Brain microvascular endothelial cell (primary cell): ENCODE results near the gene KCNA2.

Experiments
- DNase-seq: peaks from one replicate; pipeline ENCODE4 v3.0.0-alpha.2; 2020
- H3K27ac ChIP-seq: fragments of 250-450 bp; sonication (Bioruptor Pico); 2 replicates; pipeline ENCODE4 v1.5.1; 2020; ENCODE audit warnings: mild to moderate bottlenecking, moderate library complexity
- H3K27me3 ChIP-seq: fragments of 250-450 bp; sonication (Bioruptor Pico); replicated peaks from 2 replicates; pipeline ENCODE4 v1.5.1; 2020; ENCODE audit warnings: mild to moderate bottlenecking
- H3K36me3 ChIP-seq: fragments of 250-450 bp; sonication (Bioruptor Pico); replicated peaks from 2 replicates; pipeline ENCODE4 v1.5.1; 2020; ENCODE audit warnings: mild to moderate bottlenecking
- H3K4me3 ChIP-seq: 2 replicates; pipeline ENCODE4 v1.5.1; 2011; ENCODE audit warnings: low read depth, mild to moderate bottlenecking, control low read depth, low read length, moderate library complexity
- CTCF ChIP-seq: IDR thresholded peaks from 2 replicates; pipeline ENCODE4 v1.5.1; 2011; ENCODE audit warnings: low read depth, mild to moderate bottlenecking, moderate library complexity, low read length, control low read depth, inconsistent platforms; ENCODE audit errors: missing control alignments
- in situ Hi-C: cut with HindIII; loops from 2 replicates; pipeline ENCODE4 v1.10.0; 2017; ENCODE audit warnings: low sequenced_read_pairs, low pct_ligation_motif_present

The KCNA2 gene

GRCh38 chr1:110616587-110616986 is 10.4 kb upstream of the KCNA2 start:
- Histone ChIP-seq H3K27ac (no peak overlapping the region), H3K4me3 (no peak overlapping the region), H3K36me3 (no peaks in the 10 kb centered on the region), H3K27me3 (peaks cover 3% of the 10 kb centered on the region)
- peak; percentile 33 for DNase-seq
- in situ Hi-C loops: no loop called here
- no peak for TF ChIP-seq CTCF

DNA sequence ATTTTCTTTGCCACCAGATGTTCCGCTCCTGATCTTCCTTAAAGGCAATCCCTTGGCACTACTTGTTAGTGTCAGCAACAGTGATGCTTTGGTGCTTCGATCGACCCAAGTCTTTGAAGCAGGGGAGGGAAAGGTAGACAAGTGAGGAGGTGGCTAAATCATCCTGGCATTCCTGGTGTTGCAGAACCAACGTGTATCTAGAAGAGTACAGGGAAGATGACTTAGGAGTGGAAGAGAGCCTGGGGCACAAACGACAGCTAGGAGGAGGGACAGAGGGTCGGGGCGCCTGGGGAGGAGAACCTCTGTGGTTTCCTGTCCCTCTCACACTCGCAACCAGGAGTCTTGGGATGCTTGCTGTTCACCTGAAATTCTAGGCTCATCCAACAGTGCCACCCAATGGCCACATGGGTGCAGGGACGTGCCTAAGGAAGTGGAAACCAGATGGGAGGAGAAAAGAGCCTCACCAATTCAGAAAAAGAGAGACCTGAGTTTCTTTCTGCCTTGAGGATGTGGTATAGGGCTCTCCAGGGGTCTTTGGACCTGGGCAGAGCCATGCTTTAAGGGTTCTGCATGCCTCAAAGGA is 9.5 kb upstream of the KCNA2 start:
- Histone ChIP-seq H3K27ac (no peak overlapping the region), H3K36me3 (no peaks in the 10 kb centered on the region), H3K27me3 (peaks cover 3% of the 10 kb centered on the region), H3K4me3 (no peak overlapping the region)
- peak; percentile 53 for DNase-seq
- TF ChIP-seq CTCF: peak; percentile 85
- in situ Hi-C loops: no loop called here

DNA sequence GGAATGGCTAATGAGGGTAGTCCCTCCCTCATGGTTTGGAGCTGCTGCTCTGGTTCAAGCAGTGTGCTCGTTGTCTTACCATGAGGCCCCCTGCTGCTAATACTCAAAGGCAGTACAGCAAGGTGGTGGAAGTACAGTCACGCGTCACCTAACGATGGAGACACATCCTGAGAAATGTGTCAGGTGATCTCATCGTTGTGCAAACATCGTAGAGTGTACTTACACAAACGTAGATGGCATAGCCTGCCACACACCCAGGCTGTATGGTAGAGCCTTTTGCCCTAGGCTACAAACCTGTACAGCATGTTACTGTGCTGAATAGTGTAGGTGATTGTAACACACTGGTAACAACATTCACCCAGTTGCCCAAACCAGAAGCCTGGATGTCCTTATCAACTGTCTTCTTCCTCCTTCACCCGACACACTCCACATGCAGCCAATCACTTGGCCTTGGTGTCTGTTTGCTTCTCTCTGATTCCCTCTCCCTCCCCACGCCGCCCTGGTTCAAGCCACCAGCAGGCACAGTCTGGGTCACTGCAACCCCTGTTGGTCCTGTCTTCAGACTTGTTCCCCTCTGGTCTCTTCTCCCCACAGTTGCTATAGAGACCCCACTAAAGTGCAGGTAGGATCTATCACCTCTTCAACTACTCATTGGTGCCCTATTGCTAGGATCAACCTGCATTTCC is 6.0 kb upstream of the KCNA2 start:
- in situ Hi-C loops: no loop called here
- TF ChIP-seq CTCF: no peak
- H3K4me3 ChIP-seq: no peak overlapping the region
- no peaks in the 10 kb centered on the region for H3K36me3 ChIP-seq
- H3K27me3 ChIP-seq: peaks cover 24% of the 10 kb centered on the region
- H3K27ac ChIP-seq: no peak overlapping the region
- no peak for DNase-seq

GRCh38 chr1:110610696-110611286 is 4.6 kb upstream of the KCNA2 start:
- no peak overlapping the region for H3K4me3 ChIP-seq
- no peak overlapping the region for H3K27ac ChIP-seq
- DNase-seq: no peak
- H3K27me3 ChIP-seq: peaks cover 38% of the 10 kb centered on the region
- H3K36me3 ChIP-seq: no peaks in the 10 kb centered on the region
- in situ Hi-C loops: no loop called here
- TF ChIP-seq CTCF: no peak

- peaks cover 40% of the 10 kb centered on the region for H3K27me3 ChIP-seq
- in situ Hi-C loops: no loop called here
- H3K36me3 ChIP-seq: no peaks in the 10 kb centered on the region
- no peak overlapping the region for H3K27ac ChIP-seq
- TF ChIP-seq CTCF: no peak
- H3K4me3 ChIP-seq: no peak overlapping the region
- DNase-seq: no peak
Measured at GRCh38 chr1:110610084-110610483, 3.9 kb upstream of the KCNA2 start.

- Histone ChIP-seq H3K36me3 (no peaks in the 10 kb centered on the region), H3K4me3 (no peak overlapping the region), H3K27ac (no peak overlapping the region), H3K27me3 (peaks cover 43% of the 10 kb centered on the region)
- no peak for TF ChIP-seq CTCF
- no peak for DNase-seq
- in situ Hi-C loops: no loop called here
Measured at GRCh38 chr1:110608247-110608646, 2.1 kb upstream of the KCNA2 start.
